BJ (cell line): Measurements from ENCODE around the gene PUSL1. TPM values are rescaled to one million over a fixed set of nuclear protein-coding genes. Genes with fewer than 3 reads are reported as not detected.

Experiments
- CTCF ChIA-PET: fragments of 350-600 bp; formaldehyde crosslinking; extraction: SDS; loops from one replicate; lab custom pipeline; 2021; ENCODE audit warnings: antibody characterized with exemption, inconsistent platforms; lab: Yijun Ruan, JAX
- POLR2A ChIA-PET: fragments of 300-600 bp; sonication (Branson Sonifier 250); formaldehyde crosslinking; extraction: SDS; loops from one replicate; lab custom pipeline; 2021; ENCODE audit warnings: antibody characterized with exemption; lab: Charles Lee
- DNase-seq: peaks from one replicate; pipeline ENCODE4 v3.0.0-alpha.2; 2011; ENCODE audit warnings: low read depth
- H3K27me3 ChIP-seq: 2 replicates; pipeline ENCODE4 v1.6.0; 2011; ENCODE audit warnings: low read length; ENCODE audit not compliant: control insufficient read depth, insufficient read depth
- H3K36me3 ChIP-seq: 2 replicates; pipeline ENCODE4 v1.5.1; 2011; ENCODE audit warnings: low read length; ENCODE audit not compliant: control insufficient read depth, insufficient read depth
- H3K4me3 ChIP-seq: 2 replicates; pipeline ENCODE4 v1.5.1; 2011; ENCODE audit warnings: low read depth, mild to moderate bottlenecking, control low read depth, low read length
- CTCF ChIP-seq: IDR thresholded peaks from 2 replicates; pipeline ENCODE4 v1.5.1; 2011; ENCODE audit warnings: low read depth, mild to moderate bottlenecking, control low read depth, inconsistent platforms, low read length, moderate library complexity; ENCODE audit not compliant: insufficient read depth
- polyA plus RNA-seq: library from polyadenylated mRNA; depleted of rRNA; stranded (reverse); fragments of >200 nt; gene quantifications from 2 replicates; pipeline ENCODE4 v1.2.3, GENCODE V29; 2011

Gene PUSL1
- polyA plus RNA-seq, 1 experiment, result 18.2 TPM

GRCh38 chr1:1325288-1326074 lies 17.1 kb downstream of the PUSL1 start:
- peak overlapping the region; percentile 98 for H3K4me3 ChIP-seq
- peaks cover 16% of the 10 kb centered on the region for H3K36me3 ChIP-seq
- no peak for TF ChIP-seq CTCF
- no peak for DNase-seq
- H3K27me3 ChIP-seq, result no peaks in the 10 kb centered on the region
- ChIA-PET CTCF (no interaction called here), POLR2A (no interaction called here)

GRCh38 chr1:1326075-1326605 lies 17.7 kb downstream of the PUSL1 start:
- DNase-seq, result no peak
- Histone ChIP-seq H3K27me3 (no peaks in the 10 kb centered on the region), H3K36me3 (peaks cover 12% of the 10 kb centered on the region), H3K4me3 (no peak overlapping the region; the same call in 1 of the 2 replicates)
- ChIA-PET CTCF (no interaction called here), POLR2A (no interaction called here)
- no peak for TF ChIP-seq CTCF

- ChIA-PET CTCF (no interaction called here), POLR2A (no interaction called here)
- TF ChIP-seq CTCF, result no peak
- no peak overlapping the region for H3K4me3 ChIP-seq
- peaks cover 9% of the 10 kb centered on the region for H3K36me3 ChIP-seq
- no peaks in the 10 kb centered on the region for H3K27me3 ChIP-seq
- DNase-seq, result no peak
These were observed 18.9 kb downstream of the PUSL1 start for GRCh38 chr1:1327291-1327690.

- no peak for TF ChIP-seq CTCF
- ChIA-PET POLR2A (no interaction called here), CTCF (no interaction called here)
- no peak overlapping the region for H3K4me3 ChIP-seq
- no peaks in the 10 kb centered on the region for H3K27me3 ChIP-seq
- no peak for DNase-seq
- H3K36me3 ChIP-seq, result peaks cover 9% of the 10 kb centered on the region
These were observed 19.9 kb downstream of the PUSL1 start for GRCh38 chr1:1328254-1328653.

GRCh38 chr1:1329304-1330210 lies 21.2 kb downstream of the PUSL1 start:
- H3K4me3 ChIP-seq, result no peak overlapping the region
- POLR2A ChIA-PET, result no interaction called here
- H3K36me3 ChIP-seq, result peaks cover 9% of the 10 kb centered on the region
- CTCF ChIA-PET, result interaction anchor here (3.4 kb wide), 1 partner anchor 42 kb away, joined by 10 read pairs; no protein-coding TSS in a partner anchor
- DNase-seq, result no peak
- no peaks in the 10 kb centered on the region for H3K27me3 ChIP-seq
- no peak for TF ChIP-seq CTCF
